Kidney tubule cell (primary cell): ENCODE data around the gene HPCAL1.

ENCODE experiments used
- DNase-seq: peaks from one replicate; pipeline ENCODE4 v3.0.0-alpha.2; 2018; ENCODE audit warnings: low spot score

Gene HPCAL1

DNA sequence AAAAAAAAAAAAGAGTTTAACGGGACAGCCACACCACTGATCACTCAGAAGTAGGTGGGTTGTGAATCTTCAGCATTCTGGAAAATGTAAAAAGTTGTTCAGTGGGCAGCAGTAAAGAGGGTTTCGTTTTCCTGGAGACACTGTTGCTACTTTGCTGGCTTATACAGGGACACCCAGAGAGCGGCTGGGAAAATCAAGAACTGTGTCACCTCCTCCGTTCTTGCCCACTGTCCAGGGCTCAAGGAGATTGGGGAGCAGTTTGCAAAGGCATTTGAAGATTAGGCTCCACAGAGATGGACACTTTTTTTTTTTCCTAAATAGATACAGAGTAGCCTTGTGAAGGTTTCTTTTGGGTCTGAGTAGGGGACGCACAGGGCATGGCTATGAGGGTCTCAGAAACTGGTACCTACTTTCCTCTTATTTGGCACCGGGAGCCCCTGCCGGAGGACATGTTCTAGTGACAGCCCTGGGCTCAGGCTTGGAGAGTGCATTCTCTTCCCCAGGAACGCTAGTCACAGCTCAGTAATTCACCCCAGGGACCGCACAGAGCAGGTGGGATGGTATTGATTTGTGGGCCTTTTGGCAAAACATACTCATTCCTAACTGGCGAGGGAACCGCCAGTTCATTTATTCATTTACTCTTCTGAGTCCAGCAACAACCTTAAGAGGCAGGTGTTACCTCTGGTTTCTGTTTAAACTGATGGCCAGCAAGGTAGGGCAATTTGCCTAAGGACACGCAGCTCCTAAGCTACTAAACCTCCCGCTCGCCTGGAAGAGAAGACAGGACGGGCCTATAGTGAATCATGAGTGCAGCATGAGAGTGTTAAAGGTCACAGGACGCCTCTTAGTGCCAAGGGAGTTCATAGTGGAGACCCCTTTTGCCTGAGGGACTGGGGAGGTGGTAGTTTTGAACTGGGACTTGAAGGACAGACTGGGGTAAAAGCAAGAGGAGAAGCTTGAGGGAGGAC, 53.1 kb downstream of the HPCAL1 start:
- DNase-seq = peak; percentile 82

GRCh38 chr2:10356439-10356811, 53.7 kb downstream of the HPCAL1 start:
- DNase-seq = peak; percentile 60

DNA sequence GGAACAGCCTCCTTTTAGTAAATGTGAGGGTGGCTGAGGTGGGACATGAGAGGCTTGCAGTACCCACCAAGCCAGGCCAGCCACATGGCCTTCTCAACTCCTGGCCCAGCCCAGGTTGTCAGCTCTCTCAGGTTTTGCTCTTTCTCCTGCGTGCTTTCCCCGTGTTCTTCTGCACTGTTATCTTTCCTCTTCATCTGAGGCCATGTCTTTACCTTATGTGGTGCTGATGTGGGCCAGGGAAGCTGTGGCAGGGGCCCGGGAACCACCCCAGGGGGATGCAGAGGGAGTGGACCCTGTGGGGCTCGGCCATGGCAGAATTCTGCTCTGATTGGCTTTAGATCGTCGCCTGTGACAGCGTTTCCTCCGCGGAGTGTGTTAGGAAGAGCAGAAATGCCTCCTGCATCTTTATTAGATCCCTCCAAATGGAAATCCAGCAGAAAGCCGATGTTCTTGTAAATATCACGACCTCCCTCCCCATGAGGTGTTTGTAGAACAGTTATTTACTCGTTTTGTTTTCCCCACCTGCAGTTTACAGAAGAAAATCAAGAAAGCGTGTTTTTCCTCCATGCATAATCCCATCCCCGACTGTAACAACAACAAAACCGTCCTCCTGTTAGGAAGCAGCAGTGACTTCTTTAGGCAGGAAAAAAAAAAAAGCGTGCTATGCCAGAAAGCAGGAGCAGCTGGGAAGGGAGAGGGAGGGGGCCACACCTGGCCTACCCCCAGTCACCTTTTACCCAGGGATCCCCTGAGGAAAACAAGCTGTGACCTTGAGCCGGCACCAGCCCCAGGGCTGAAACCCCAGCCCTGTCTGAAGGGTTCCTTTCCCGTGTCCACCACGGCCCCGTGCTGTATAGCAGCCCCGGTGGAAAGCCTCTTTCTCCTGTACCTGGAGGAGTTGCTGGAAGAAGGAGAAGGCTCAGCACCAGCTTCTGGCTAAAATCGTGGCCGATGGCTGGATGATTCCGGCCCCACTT, 54.8 kb downstream of the HPCAL1 start:
- DNase-seq = no peak

DNA sequence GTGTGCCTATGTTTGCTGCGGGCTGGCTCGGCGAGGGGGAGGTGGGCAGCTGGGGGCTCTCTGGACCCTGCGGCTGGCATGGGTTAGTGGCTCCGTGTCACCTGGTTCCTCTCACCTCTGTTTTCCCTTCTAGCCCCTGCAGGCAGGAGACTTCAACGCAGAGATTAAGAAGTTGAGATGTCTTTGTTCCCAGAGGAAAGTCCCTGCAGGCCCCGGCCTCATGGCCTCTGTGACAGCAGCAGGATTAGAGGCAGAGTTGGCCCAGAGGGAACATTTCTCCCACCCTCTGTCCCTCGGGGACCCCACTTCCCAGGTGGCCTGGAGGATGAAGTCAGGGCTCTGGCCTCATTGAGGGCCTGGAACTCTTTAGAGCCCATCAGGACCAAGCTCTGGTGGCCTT, 56.5 kb downstream of the HPCAL1 start:
- DNase-seq = no peak

DNA sequence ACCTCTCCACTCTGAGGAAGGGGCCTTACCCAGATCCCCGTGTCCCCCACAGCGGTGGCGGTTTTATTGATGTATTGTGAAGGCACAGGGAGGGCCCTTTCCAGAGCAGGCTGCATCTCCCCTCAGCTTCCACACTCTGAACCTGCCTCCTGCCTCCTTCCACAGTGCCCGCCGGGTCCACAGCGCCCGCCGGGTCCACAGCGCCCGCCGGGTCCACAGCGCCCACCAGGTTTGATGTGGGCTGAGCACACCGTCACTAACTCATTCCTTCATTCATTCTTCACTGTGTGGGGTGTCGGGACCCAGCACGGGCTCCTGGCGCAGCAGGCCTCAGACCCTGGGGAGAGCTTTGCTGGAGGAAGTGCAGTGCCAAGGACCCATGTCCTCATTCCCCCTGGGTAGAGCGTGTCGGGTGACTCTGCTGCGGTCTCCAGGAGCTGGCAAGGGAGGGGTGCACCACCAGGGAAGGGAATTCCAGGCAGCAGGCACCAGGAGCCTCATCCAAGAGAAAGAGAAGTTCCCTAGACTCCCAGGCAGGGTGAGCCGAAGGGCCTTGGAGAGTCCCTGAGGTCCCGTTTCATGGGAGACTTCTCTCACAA, 57.1 kb downstream of the HPCAL1 start:
- DNase-seq = peak; percentile 19

DNA sequence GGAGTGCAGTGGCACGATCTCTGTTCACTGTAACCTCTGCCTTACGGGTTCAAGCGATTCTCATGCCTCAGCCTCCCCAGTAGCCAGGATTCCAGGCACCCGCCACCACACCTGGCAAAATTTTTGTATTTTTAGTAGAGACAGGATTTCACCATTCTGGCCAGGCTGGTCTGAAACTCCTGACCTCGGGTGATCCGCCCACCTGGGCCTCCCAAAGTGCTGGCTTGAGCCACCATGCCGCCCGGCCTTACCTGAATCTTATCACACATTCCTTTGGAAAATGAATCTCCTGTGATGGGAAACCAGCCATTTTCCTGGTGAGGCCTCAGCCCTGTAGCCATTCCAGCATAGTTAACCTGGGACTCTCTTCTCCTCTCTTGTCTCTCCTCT, 57.8 kb downstream of the HPCAL1 start:
- DNase-seq = no peak

DNA sequence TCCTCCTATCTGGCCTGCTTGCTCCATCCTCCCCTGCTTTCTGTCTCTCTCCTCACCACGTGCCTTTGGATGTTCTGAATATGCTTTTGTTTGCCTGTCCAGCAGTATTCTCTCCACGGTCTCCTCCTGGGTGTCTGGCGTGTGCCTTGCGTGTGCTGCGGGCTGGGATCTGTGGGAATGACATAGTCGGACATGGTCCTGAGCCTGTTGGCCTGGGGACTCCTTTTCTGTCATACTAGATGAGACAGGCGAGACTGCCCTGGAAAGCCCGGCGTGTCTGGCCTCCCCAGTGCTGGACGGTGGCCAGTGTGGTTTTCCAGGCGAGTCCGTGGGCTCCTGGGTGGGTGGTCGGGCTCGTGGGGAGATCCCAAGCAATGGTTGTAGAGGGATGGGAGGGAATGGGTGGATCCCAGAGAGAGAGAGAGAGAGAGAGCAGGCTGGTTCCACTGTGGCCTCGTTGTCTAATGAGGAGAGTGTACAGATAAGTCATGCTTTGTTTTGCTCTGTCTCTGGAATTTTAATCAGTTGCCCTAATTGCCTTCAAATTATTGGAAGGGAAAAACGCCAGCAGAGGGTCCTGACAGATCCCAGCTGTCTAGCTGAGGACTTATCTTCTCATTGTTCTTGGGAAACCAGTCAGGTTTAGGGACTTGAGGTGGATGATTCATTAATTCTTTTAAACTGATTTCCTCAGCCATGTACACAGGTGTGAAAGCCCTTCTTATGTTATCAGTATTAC, 58.3 kb downstream of the HPCAL1 start:
- peak; percentile 27 for DNase-seq

DNA sequence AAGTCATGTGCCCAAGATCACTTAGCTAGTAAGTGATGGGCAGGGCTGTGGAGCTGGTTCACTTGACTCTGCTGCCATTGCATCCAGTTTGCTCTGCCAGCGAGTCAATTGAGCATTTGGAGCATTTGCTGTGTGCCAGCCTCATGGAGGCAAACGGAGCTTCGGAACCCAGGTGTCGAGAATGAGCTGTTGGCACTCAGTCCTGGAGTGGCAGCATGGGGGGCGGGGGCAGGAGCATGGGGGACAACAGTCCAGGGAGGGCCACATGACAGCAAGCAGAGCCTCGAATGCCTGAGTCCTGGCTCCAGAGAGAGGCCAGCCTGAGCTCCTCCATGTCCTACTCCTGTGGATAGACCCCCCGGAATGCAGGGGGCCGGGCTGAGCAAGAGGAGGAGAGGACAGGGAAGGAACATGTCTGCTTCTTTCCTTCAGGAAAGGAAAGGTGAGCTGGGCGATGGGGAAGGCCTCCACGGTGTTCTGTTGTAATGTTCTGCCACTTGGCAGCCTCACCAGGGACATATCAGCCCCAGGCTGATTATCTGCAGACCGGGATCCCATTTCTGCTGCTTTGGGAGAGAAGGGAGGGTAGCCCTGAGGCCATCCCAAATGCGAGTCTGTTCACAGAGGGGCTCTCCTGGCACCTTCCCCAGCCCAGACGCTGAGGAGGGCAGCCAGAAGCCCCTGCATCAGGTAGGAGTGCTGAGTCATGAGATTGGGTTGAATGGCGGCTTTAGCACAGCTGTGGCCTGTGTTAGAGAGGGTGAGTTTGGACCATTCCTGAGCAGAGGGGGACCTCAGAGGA, 59.6 kb downstream of the HPCAL1 start:
- DNase-seq = no peak

DNA sequence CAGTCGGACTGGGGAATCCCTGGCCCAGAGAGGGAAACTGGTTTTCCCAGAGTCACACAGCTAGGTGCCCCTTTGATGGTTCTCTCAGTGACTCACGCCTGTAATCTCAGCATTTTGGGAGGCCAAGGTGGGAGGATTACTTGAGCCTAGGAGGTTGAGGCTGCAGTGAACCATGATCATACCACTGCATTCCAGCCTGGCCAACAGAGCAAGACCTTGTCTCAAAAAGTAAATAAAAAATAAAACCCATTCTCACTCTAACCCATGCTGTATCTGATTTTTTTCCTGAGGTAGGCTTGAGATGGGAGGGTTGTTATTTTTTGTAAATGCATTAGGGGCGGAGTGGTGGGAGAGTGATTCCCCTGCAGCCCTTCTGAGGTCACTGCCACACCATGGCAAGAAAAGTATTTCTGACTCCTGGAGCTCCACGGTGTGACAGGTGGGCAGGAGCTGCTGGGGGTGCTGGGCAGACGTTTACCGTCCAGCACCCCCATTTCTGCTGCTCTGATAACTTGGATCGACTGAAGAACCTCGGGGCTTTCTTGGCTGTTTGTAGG, 60.3 kb downstream of the HPCAL1 start:
- DNase-seq = no peak

- DNase-seq = no peak
Observed at GRCh38 chr2:10363861-10364610, 61.3 kb downstream of the HPCAL1 start.

DNA sequence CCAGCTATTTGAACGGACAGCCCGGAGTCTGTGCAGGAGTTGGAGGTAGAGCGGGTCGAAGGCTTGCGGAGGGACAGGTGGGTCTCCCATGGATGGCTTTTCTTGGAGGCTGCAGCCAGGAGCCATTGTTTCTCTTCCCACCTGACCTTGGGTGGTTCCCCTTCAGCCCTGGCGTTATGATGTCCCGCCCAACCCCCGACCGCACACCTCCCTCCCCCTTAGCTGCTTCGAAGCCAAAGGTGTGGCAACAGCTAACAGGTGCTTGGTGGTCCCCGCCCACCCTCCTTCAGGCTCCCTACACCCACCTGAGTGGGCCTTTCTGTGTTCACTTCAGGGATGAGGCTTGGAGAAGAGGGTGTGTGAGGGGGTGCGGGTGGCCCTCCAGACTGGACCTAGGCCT, 62.7 kb downstream of the HPCAL1 start:
- no peak for DNase-seq

DNA sequence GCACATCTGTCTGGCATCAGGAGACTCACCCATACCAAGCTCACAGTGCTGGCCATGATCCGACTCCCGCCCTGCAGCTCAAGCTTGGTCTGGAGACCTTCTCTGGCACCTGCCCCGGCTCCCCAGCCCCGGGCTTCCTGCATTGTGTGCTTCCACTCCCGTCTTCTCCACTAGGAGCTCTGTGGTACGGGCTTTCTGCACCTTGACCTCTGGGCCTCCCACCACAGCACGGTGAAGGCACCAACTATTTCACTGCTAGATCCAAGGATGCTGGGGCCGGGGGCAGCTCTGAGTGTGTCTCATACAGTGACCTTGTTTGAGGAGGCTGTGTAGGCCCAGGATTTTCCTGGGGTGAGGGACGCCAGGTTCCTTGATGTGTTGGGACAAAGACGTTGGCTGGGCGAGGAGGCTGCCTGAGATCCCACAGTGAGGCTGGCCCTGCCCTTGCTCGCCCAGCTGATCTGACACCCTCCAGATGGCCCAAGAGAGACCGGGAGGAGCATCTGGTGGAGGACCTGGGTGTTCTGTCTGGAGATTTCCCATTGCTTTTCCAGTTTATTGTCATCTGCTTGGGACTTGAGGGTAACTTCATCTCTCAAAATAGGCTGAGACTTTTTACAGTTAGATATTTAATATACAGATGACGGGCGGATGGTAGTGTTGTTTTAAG, 64.0 kb downstream of the HPCAL1 start:
- DNase-seq = no peak

- no peak for DNase-seq
Observed at GRCh38 chr2:10367472-10368439, 65.1 kb downstream of the HPCAL1 start.

DNA sequence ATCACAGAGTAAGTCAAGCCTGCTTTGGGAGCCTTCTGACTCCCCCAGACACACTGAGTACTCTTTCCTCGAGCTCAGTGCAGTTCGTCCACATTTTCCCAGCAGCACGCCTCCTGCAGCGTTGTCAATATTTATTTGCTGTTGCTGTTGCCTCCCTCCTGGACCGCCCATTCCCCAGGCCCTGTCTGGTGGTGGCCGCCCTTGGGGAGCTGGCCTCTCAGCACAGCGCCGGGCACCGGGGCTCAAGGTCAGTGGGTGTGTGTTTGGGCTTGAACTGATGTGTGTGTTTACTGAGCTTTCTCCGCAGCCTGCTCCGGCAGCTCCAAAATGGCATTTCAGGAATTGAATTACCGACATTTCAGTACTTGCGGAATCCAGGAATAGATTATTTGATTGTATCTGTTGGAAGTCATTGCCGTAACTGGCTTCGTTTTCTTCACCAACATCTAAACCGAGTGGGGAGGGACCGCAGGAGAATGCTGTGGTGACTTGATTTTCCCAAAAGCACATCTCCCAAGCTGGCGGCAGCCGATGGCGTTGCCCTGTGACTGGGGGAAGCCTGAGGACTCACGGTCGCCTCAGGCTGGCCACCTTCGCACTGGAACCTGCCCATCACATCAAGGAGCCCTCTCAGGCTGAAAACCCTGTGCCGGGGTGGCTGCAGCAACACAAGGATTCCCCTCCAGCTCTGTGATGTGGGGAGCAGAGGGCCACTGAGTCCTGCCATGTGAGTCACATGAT, 66.0 kb downstream of the HPCAL1 start:
- no peak for DNase-seq

DNA sequence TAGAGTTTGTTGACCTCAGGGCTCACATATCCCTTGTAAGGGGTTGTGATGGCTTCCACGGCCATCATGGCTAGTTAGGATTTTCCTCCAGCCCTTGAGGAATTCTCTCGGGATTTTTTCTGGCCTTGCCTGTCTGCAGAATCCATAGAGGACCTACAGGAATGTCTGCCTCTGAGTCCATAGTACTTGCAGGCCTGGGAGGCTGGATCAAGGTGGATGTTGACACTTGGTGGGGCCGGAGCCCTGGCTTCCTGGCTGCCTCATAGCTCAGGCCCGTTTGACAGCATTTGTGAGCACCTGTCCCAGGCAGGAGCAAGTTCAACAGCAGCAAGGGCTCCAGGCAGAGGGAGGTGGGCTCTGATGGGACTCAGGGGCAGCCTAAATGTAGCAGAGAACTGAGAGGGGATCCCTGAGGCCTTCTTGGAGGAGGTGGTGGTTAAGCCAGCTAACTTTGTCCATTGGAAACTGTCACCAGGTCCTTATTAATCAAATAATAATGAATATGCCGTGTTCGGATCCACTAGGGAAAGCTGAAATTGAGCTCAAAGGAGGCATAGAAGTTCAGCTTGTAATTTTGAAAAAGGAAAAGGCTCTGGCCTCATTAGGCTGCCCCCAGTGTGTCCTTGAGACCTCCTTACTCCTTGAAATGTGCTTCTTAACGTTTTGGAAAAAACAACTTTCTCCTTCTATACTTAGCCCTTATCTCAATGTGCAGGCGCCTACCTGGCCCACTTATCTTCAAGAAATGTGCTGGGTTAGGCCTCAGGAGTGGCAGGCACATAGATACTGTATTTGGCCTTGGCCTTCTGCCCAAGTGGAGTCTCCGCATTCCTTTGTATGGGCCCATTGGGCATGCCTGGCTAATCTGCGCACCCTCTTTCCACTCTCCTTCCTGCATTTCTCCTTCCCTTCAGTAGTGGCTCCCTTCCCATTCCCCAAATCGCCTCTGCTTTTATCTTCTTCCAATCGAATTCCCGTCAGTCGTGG, 66.9 kb downstream of the HPCAL1 start:
- DNase-seq = peak; percentile 40

DNA sequence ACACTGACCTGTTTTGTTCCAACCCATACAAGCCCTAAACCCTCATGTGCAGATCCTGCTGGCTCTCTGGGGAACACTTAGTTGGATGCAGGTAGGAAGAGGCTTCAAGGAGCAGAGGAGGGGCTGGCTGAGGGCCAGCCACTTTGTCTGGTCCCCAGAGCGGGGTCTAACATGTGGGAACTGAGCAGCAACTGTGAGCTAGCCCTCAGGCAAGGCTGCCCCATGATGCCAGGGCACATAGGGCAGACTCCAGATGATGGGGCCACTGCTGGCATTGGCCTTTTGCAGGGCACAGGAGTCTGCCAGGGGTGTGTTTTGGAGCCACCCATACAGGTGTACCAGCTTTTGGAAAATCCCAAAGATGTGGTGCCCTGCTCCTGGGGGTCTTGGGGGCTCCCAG, 67.7 kb downstream of the HPCAL1 start:
- DNase-seq = no peak
